ENCODE measurements around the gene DACH1.

GRCh38 chr13:71871844-71872243, 4.8 kb upstream of the DACH1 start:
- no peak for TF ChIP-seq CTCF (IDR thresholded peaks at IDR 0.05)
- no peak for TF ChIP-seq POLR2A (IDR thresholded peaks at IDR 0.05)
- TF ChIP-seq POLR2AphosphoS5 (IDR thresholded peaks at IDR 0.05) = no peak
